WTC11 (cell line): ENCODE results near the gene TNFSF15. TPM values are rescaled to one million over a fixed set of nuclear protein-coding genes. Genes with fewer than 3 reads are reported as not detected.

Experiments used
- ATAC-seq: fragments of 200-7000 bp; cut with Tn5 transposase; 2 replicates; pipeline ENCODE4 v1.10.0; 2021; ENCODE audit warnings: mild to moderate bottlenecking, moderate library complexity
- CTCF ChIA-PET: fragments of 300-600 bp; sonication (Branson Sonifier 250); formaldehyde crosslinking; loops from one replicate; lab custom pipeline; 2021; ENCODE audit warnings: antibody characterized with exemption; lab: Charles Lee
- POLR2A ChIA-PET: fragments of 350-600 bp; sonication (Branson Sonifier 250); formaldehyde crosslinking; loops from one replicate; lab custom pipeline; 2021; ENCODE audit warnings: antibody characterized with exemption; lab: Charles Lee
- DNase-seq: peaks from one replicate; pipeline ENCODE4 v3.0.0; 2021; ENCODE audit warnings: low spot score
- H3K27ac Mint-ChIP-seq: 2 replicates; pipeline ENCODE4 v1.8.0; 2021; ENCODE audit warnings: mixed read lengths
- H3K27me3 Mint-ChIP-seq: 2 replicates; pipeline ENCODE4 v1.8.0; 2021; ENCODE audit warnings: low read depth, mild to moderate bottlenecking, moderate library complexity, mixed read lengths
- H3K36me3 Mint-ChIP-seq: 2 replicates; pipeline ENCODE4 v1.8.0; 2021; ENCODE audit warnings: mixed read lengths
- H3K4me1 Mint-ChIP-seq: 2 replicates; pipeline ENCODE4 v1.8.0; 2022; ENCODE audit warnings: mixed read lengths
- H3K4me3 Mint-ChIP-seq: 2 replicates; pipeline ENCODE4 v1.8.0; 2021; ENCODE audit warnings: mild to moderate bottlenecking, moderate library complexity, mixed read lengths
- H3K9me3 Mint-ChIP-seq: 2 replicates; pipeline ENCODE4 v1.8.0; 2021; ENCODE audit warnings: mixed read lengths
- FOXP1 ChIP-seq: sonication (generic); formaldehyde crosslinking; IDR thresholded peaks from 2 replicates; pipeline ENCODE4 v1.8.0; 2022; ENCODE audit warnings: missing genetic modification reagents, mild to moderate bottlenecking, moderate library complexity, borderline replicate concordance
- JUN ChIP-seq: sonication (generic); formaldehyde crosslinking; IDR thresholded peaks from 2 replicates; pipeline ENCODE4 v1.8.0; 2023; ENCODE audit warnings: mild to moderate bottlenecking, missing genetic modification reagents
- RELA ChIP-seq: sonication (generic); formaldehyde crosslinking; IDR thresholded peaks from 2 replicates; pipeline ENCODE4 v1.8.1; 2022; ENCODE audit warnings: missing genetic modification reagents, mild to moderate bottlenecking, borderline replicate concordance
- TEAD1 ChIP-seq: sonication (generic); formaldehyde crosslinking; IDR thresholded peaks from 2 replicates; pipeline ENCODE4 v1.8.0; 2022; ENCODE audit warnings: mild to moderate bottlenecking, missing genetic modification reagents
- ZNF219 ChIP-seq: sonication (generic); formaldehyde crosslinking; IDR thresholded peaks from 2 replicates; pipeline ENCODE4 v1.8.0; 2023; ENCODE audit warnings: missing genetic modification reagents, mild to moderate bottlenecking, borderline replicate concordance
- ZNF317 ChIP-seq: sonication (generic); formaldehyde crosslinking; IDR thresholded peaks from 2 replicates; pipeline ENCODE4 v1.8.1; 2023; ENCODE audit warnings: low read depth, mild to moderate bottlenecking, moderate library complexity, missing genetic modification reagents, borderline replicate concordance
- total RNA-seq: library from RNA; stranded (reverse); gene quantifications from 3 replicates; pipeline ENCODE4 v1.2.3, GENCODE V29; 2021
- TF ChIP-seq, protein P1 (sequence below): fragments of 250-450 bp; sonication (Bioruptor Pico); IDR thresholded peaks from 2 replicates; pipeline ENCODE4 v2.1.2; 2022; ENCODE audit warnings: mild to moderate bottlenecking, moderate library complexity
- TF ChIP-seq, protein P2 (sequence below): sonication (generic); formaldehyde crosslinking; IDR thresholded peaks from 2 replicates; pipeline ENCODE4 v1.8.0; 2022; ENCODE audit warnings: mild to moderate bottlenecking, missing genetic modification reagents
- TF ChIP-seq, protein P3 (sequence below): sonication (generic); formaldehyde crosslinking; IDR thresholded peaks from 2 replicates; pipeline ENCODE4 v1.8.1; 2023; ENCODE audit warnings: mild to moderate bottlenecking, missing genetic modification reagents, borderline replicate concordance
- TF ChIP-seq, protein P4 (sequence below): sonication (generic); formaldehyde crosslinking; IDR thresholded peaks from 2 replicates; pipeline ENCODE4 v1.8.0; 2022; ENCODE audit warnings: mild to moderate bottlenecking, missing genetic modification reagents
- TF ChIP-seq, protein P5 (sequence below): fragments of 250-450 bp; sonication (Bioruptor Pico); IDR thresholded peaks from 2 replicates; pipeline ENCODE4 v1.9.0; 2021; ENCODE audit warnings: mild to moderate bottlenecking
- TF ChIP-seq, protein P6 (sequence below): sonication (generic); formaldehyde crosslinking; conservative IDR thresholded peaks from 2 replicates; pipeline ENCODE4 v1.8.1; 2023; ENCODE audit warnings: mild to moderate bottlenecking, low read depth, missing genetic modification reagents, moderate library complexity

Gene TNFSF15
- total RNA-seq, 1 experiment from 2014 or later = 0.11 TPM

DNA sequence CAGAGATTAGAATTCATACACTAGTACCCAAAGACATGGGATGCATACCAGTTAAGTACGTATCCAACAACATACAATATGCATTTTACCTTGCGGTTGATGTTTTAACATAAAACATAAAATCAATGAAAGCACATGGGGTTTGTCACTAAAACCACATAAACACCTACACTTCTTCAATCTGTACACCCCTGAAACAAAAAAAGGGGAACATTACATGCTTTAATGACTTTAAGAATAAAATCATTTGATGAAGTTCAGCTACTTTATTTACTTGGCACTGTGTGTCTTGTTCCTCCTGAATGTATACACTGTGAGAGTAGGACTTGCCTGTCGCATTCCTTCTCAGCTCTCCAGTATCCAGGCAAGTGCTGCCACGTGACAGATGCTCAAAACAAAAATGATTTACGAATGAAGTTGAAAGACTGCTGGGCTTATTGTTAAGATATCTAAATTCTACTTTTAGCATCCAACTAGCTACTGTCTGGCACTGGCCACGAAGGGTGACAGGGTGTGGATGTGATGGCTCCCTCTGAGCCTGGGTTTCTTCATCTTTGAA, 21.0 kb downstream of the TNFSF15 start (continued):
- TF ChIP-seq RELA (CRISPR knock-in tag) (no peak), TEAD1 (no peak), ZNF317 (no peak), ZNF219 (CRISPR knock-in tag) (no peak)
- TF ChIP-seq, protein P1, sequence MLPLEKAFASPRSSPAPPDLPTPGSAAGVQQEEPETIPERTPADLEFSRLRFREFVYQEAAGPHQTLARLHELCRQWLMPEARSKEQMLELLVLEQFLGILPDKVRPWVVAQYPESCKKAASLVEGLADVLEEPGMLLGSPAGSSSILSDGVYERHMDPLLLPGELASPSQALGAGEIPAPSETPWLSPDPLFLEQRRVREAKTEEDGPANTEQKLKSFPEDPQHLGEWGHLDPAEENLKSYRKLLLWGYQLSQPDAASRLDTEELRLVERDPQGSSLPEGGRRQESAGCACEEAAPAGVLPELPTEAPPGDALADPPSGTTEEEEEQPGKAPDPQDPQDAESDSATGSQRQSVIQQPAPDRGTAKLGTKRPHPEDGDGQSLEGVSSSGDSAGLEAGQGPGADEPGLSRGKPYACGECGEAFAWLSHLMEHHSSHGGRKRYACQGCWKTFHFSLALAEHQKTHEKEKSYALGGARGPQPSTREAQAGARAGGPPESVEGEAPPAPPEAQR = no peak
- TF ChIP-seq, protein P2, sequence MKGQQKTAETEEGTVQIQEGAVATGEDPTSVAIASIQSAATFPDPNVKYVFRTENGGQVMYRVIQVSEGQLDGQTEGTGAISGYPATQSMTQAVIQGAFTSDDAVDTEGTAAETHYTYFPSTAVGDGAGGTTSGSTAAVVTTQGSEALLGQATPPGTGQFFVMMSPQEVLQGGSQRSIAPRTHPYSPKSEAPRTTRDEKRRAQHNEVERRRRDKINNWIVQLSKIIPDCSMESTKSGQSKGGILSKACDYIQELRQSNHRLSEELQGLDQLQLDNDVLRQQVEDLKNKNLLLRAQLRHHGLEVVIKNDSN (CRISPR knock-in tag) = no peak
- TF ChIP-seq, protein P3, sequence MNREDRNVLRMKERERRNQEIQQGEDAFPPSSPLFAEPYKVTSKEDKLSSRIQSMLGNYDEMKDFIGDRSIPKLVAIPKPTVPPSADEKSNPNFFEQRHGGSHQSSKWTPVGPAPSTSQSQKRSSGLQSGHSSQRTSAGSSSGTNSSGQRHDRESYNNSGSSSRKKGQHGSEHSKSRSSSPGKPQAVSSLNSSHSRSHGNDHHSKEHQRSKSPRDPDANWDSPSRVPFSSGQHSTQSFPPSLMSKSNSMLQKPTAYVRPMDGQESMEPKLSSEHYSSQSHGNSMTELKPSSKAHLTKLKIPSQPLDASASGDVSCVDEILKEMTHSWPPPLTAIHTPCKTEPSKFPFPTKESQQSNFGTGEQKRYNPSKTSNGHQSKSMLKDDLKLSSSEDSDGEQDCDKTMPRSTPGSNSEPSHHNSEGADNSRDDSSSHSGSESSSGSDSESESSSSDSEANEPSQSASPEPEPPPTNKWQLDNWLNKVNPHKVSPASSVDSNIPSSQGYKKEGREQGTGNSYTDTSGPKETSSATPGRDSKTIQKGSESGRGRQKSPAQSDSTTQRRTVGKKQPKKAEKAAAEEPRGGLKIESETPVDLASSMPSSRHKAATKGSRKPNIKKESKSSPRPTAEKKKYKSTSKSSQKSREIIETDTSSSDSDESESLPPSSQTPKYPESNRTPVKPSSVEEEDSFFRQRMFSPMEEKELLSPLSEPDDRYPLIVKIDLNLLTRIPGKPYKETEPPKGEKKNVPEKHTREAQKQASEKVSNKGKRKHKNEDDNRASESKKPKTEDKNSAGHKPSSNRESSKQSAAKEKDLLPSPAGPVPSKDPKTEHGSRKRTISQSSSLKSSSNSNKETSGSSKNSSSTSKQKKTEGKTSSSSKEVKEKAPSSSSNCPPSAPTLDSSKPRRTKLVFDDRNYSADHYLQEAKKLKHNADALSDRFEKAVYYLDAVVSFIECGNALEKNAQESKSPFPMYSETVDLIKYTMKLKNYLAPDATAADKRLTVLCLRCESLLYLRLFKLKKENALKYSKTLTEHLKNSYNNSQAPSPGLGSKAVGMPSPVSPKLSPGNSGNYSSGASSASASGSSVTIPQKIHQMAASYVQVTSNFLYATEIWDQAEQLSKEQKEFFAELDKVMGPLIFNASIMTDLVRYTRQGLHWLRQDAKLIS (CRISPR knock-in tag) = no peak

DNA sequence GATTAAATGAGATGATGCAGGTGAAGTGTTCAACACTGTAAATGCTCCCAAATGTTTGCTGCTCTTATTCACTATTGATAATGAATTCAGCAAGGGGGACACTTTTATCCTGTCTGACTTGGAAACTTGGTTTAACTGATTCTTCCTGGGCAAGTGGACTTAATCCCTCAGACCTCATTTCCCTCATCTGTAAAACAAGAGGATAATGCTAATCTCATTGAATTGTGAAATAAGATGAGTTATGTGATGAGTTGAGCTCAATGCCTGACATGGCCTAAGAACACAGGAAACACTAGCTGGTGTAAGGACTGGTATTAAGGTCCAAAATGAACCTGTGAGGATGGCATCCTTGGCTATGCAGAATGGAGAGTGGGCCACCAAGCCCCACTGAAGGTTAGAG, 23.3 kb downstream of the TNFSF15 start:
- peaks cover 9% of the 10 kb centered on the region for H3K27me3 Mint-ChIP-seq
- H3K4me3 Mint-ChIP-seq = no peak overlapping the region
- ChIA-PET CTCF (no interaction called here), POLR2A (no interaction called here)
- DNase-seq = no peak
- no peaks in the 10 kb centered on the region for H3K9me3 Mint-ChIP-seq
- TF ChIP-seq, protein P4, sequence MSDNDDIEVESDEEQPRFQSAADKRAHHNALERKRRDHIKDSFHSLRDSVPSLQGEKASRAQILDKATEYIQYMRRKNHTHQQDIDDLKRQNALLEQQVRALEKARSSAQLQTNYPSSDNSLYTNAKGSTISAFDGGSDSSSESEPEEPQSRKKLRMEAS (CRISPR knock-in tag) = no peak
- no peak for ATAC-seq
- no peak overlapping the region for H3K27ac Mint-ChIP-seq
- H3K36me3 Mint-ChIP-seq = no peaks in the 10 kb centered on the region
- no peaks in the 10 kb centered on the region for H3K4me1 Mint-ChIP-seq

DNA sequence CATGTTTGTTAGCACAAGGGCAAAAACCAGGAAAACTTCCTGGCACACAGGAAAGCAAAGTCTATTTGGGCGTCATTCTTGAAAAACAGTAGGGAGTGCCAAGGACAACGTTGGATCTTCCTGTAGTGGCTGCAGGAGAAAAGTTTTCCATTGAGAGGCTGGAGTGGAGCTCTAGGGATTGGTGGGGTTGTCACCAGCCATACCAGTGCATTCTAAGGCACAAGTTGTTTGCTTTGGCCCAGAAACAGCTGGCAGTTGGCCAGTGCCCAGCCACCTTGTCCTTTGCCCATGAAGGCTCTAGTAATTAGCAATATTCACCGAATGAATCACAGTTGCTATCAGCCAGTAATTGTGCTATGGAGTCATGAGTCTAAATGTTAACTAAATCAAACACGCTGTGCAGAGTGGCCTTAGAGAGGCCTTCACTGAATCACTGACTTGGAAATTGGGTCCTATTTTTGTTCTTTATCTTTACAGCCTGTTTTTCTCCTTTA, 26.4 kb downstream of the TNFSF15 start:
- Mint-ChIP-seq H3K4me3 (no peak overlapping the region), H3K36me3 (no peaks in the 10 kb centered on the region), H3K27ac (no peak overlapping the region), H3K4me1 (no peaks in the 10 kb centered on the region), H3K27me3 (peaks cover 28% of the 10 kb centered on the region), H3K9me3 (no peaks in the 10 kb centered on the region)
- ChIA-PET CTCF (no interaction called here), POLR2A (no interaction called here)
- no peak for ATAC-seq
- TF ChIP-seq JUN (CRISPR knock-in tag) = no peak
- TF ChIP-seq, protein P1 = no peak
- TF ChIP-seq, protein P5, sequence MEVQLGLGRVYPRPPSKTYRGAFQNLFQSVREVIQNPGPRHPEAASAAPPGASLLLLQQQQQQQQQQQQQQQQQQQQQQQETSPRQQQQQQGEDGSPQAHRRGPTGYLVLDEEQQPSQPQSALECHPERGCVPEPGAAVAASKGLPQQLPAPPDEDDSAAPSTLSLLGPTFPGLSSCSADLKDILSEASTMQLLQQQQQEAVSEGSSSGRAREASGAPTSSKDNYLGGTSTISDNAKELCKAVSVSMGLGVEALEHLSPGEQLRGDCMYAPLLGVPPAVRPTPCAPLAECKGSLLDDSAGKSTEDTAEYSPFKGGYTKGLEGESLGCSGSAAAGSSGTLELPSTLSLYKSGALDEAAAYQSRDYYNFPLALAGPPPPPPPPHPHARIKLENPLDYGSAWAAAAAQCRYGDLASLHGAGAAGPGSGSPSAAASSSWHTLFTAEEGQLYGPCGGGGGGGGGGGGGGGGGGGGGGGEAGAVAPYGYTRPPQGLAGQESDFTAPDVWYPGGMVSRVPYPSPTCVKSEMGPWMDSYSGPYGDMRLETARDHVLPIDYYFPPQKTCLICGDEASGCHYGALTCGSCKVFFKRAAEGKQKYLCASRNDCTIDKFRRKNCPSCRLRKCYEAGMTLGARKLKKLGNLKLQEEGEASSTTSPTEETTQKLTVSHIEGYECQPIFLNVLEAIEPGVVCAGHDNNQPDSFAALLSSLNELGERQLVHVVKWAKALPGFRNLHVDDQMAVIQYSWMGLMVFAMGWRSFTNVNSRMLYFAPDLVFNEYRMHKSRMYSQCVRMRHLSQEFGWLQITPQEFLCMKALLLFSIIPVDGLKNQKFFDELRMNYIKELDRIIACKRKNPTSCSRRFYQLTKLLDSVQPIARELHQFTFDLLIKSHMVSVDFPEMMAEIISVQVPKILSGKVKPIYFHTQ (CRISPR knock-in tag) = no peak
- no peak for TF ChIP-seq FOXP1 (CRISPR knock-in tag)
- TF ChIP-seq, protein P6, sequence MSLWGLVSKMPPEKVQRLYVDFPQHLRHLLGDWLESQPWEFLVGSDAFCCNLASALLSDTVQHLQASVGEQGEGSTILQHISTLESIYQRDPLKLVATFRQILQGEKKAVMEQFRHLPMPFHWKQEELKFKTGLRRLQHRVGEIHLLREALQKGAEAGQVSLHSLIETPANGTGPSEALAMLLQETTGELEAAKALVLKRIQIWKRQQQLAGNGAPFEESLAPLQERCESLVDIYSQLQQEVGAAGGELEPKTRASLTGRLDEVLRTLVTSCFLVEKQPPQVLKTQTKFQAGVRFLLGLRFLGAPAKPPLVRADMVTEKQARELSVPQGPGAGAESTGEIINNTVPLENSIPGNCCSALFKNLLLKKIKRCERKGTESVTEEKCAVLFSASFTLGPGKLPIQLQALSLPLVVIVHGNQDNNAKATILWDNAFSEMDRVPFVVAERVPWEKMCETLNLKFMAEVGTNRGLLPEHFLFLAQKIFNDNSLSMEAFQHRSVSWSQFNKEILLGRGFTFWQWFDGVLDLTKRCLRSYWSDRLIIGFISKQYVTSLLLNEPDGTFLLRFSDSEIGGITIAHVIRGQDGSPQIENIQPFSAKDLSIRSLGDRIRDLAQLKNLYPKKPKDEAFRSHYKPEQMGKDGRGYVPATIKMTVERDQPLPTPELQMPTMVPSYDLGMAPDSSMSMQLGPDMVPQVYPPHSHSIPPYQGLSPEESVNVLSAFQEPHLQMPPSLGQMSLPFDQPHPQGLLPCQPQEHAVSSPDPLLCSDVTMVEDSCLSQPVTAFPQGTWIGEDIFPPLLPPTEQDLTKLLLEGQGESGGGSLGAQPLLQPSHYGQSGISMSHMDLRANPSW (CRISPR knock-in tag) = no peak
- no peak for DNase-seq
